ENCODE data around the gene ARHGEF4.

The ARHGEF4 gene

DNA sequence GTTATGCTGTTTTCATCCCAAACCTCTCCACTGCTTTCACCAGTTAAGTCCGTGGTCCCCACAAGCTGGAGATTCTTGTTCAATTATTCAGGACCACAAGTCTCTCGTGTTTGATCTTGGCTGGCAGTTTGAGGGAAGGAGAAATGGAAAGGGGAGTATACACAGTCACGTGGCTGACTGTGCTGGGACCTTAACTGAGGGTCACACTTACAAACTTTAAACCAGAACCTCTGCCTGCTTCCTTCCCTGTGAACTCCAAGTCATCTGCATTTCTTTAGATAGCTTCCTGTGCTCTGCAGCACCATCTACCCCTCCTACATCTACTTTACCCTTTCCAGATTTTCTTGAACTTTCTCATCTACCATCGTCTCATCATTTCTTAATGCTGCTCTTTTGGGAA is 91.7 kb downstream of the ARHGEF4 start:
- no peak for TF ChIP-seq CTCF (IDR thresholded peaks at IDR 0.05; ENCODE audit: extremely low read depth, missing control alignments)

GRCh38 chr2:130930740-130931659 is 94.3 kb downstream of the ARHGEF4 start:
- no peak for TF ChIP-seq CTCF (IDR thresholded peaks at IDR 0.05; ENCODE audit: extremely low read depth, missing control alignments)
- DNase-seq (ENCODE audit: low spot score): no peak

More for the DNA sequence above, 91.7 kb downstream of the ARHGEF4 start:
- DNase-seq (ENCODE audit: low spot score): no peak

DNA sequence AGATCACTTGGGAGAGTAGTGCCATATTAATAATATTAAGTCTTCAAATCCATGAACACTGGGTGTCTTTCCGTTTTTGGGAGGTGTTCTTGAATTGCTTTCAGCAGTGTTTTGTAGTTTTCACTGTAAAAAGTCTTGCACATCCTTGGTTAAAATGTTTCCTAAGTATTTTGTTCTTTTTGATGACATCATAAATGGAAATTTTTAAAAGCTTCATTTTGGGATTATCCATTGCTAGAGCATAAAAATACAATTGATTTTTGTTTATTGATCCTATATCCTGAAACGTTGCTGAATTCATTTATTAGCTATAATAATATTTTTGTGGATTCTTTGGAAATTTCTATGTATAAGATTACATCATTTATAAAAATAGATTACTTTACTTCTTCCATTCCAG is 96.8 kb downstream of the ARHGEF4 start:
- no peak for DNase-seq (ENCODE audit: low spot score)
- TF ChIP-seq CTCF (IDR thresholded peaks at IDR 0.05; ENCODE audit: extremely low read depth, missing control alignments): no peak

DNA sequence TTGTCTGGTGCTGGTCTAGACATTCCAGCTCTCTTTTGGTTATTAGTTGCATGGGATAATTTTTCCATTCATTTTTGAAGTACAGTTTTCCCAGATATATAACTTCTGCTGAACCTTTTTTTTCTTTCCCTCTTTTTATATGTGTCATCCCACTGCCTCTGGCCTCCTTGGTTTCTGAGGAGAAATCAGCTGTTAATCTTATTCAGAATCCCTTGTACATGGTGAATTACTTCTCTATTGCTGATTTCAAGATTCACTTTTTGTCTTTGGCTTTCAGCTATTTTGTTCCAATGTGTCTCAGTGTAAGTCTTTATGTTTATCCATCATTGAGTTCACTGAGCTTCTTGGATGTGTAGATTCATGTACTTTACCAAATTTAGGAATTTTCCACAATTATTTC is 99.7 kb downstream of the ARHGEF4 start:
- no peak for DNase-seq (ENCODE audit: low spot score)
- no peak for TF ChIP-seq CTCF (IDR thresholded peaks at IDR 0.05; ENCODE audit: extremely low read depth, missing control alignments)

DNA sequence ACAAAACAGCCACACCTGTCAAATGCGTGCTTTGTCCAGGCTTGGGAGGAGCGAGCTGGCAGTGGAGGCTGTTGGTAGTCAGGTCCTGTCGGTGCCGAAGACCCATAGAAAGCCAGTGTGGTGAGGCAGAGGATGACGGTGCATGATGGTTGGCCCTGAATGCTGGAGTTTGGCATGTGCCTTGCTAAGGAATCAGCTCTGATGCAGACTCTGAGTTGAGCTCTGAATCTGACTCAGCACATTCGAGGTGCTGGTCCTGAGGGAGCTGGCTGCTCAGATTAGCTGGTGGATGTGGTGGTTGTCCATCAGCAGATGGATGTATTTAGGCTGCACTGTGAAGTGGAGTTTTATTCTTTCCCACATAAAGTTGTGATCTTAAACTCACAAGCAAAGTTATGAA is 111.3 kb downstream of the ARHGEF4 start:
- no peak for DNase-seq (ENCODE audit: low spot score)
- no peak for TF ChIP-seq CTCF (IDR thresholded peaks at IDR 0.05; ENCODE audit: extremely low read depth, missing control alignments)

DNA sequence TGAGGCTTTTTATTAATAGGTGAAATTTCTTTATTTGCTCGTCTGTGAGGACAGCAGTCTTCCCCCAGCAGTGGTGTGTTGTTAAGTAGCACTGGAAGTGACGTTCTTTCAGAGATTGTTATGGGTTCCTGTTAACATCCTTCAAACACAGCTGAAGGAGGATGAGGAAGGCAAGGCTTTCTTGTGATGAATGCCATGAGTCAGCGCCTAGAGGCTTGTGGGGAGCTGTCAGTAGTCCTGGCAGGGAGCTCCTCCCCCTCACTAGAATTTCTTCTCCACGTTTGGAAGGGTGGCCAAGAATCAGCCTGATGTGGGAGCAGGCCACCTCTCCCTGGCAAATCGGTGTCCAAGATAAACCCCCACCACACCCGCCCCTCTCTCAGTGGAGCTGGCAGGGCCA is 113.2 kb downstream of the ARHGEF4 start:
- TF ChIP-seq CTCF (IDR thresholded peaks at IDR 0.05; ENCODE audit: extremely low read depth, missing control alignments): no peak
- no peak for DNase-seq (ENCODE audit: low spot score)

DNA sequence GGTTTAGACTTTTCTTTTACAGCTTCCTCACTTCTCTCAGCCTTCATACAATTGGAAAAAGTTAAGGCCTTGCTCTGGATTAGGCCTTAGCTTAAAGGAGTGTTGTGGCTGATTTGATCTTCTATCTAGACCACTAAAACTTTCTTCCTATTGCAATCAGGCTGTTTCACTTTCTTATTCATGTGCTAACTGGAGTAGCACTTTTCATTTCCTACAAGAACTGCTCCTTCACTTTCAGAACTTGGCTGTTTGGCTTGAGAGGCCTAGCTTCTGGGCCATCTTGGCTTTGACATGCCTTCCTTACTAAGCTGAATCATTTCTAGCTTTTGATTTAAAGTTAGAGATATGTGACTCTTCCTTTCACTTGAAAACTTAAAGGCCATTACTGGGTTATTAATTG is 114.3 kb downstream of the ARHGEF4 start:
- TF ChIP-seq CTCF (IDR thresholded peaks at IDR 0.05; ENCODE audit: extremely low read depth, missing control alignments): no peak
- DNase-seq (ENCODE audit: low spot score): no peak

All from GM20000 (cell line).